Measurements from ENCODE around the gene SAMM50.

SAMM50 gene

GRCh38 chr22:44025171-44026065 lies 70.2 kb downstream of the SAMM50 start:
- Histone ChIP-seq H3K9ac (ENCODE audit: low read length) (no peak overlapping the region), H3K27ac (ENCODE audit: low read depth, low read length) (peak overlapping the region; percentile 68), H3K27me3 (ENCODE audit: control insufficient read depth in 1 of 2, insufficient read depth in 2 of 2, low read length in 2 of 2) (no peaks in the 10 kb centered on the region), H3K9me3 (ENCODE audit: low read length) (no peaks in the 10 kb centered on the region), H3K36me3 (ENCODE audit: insufficient read depth, low read length) (no peaks in the 10 kb centered on the region), H3K4me3 (ENCODE audit: low read depth in 1 of 2, low read length in 2 of 2) (peak overlapping the region; percentile 43 to 47), H3K4me1 (ENCODE audit: insufficient read depth, low read length) (peaks cover 10% of the 10 kb centered on the region)

- H3K9ac ChIP-seq (ENCODE audit: low read length), result no peak overlapping the region
- H3K36me3 ChIP-seq (ENCODE audit: insufficient read depth, low read length), result no peaks in the 10 kb centered on the region
- H3K27me3 ChIP-seq (ENCODE audit: control insufficient read depth in 1 of 2, insufficient read depth in 2 of 2, low read length in 2 of 2), result no peaks in the 10 kb centered on the region
- peak overlapping the region; percentile 58 for H3K27ac ChIP-seq (ENCODE audit: low read depth, low read length)
- peaks cover 10% of the 10 kb centered on the region for H3K4me1 ChIP-seq (ENCODE audit: insufficient read depth, low read length)
- no peak overlapping the region for H3K4me3 ChIP-seq (ENCODE audit: low read depth in 1 of 2, low read length in 2 of 2)
- H3K9me3 ChIP-seq (ENCODE audit: low read length), result no peaks in the 10 kb centered on the region
Observed at GRCh38 chr22:44026066-44026629, 70.9 kb downstream of the SAMM50 start.

GRCh38 chr22:44026630-44027511 lies 71.6 kb downstream of the SAMM50 start:
- H3K9me3 ChIP-seq (ENCODE audit: low read length), result no peaks in the 10 kb centered on the region
- H3K27ac ChIP-seq (ENCODE audit: low read depth, low read length), result peak overlapping the region; percentile 58
- peaks cover 13% of the 10 kb centered on the region for H3K4me1 ChIP-seq (ENCODE audit: insufficient read depth, low read length)
- no peaks in the 10 kb centered on the region for H3K36me3 ChIP-seq (ENCODE audit: insufficient read depth, low read length)
- no peak overlapping the region for H3K4me3 ChIP-seq (ENCODE audit: low read depth in 1 of 2, low read length in 2 of 2)
- H3K27me3 ChIP-seq (ENCODE audit: control insufficient read depth in 1 of 2, insufficient read depth in 2 of 2, low read length in 2 of 2), result no peaks in the 10 kb centered on the region
- no peak overlapping the region for H3K9ac ChIP-seq (ENCODE audit: low read length)

GRCh38 chr22:44028091-44028490 lies 72.8 kb downstream of the SAMM50 start:
- peaks cover 13% of the 10 kb centered on the region for H3K4me1 ChIP-seq (ENCODE audit: insufficient read depth, low read length)
- H3K4me3 ChIP-seq (ENCODE audit: low read depth in 1 of 2, low read length in 2 of 2), result no peak overlapping the region
- no peaks in the 10 kb centered on the region for H3K36me3 ChIP-seq (ENCODE audit: insufficient read depth, low read length)
- no peak overlapping the region for H3K9ac ChIP-seq (ENCODE audit: low read length)
- H3K27ac ChIP-seq (ENCODE audit: low read depth, low read length), result no peak overlapping the region
- no peaks in the 10 kb centered on the region for H3K9me3 ChIP-seq (ENCODE audit: low read length)
- H3K27me3 ChIP-seq (ENCODE audit: control insufficient read depth in 1 of 2, insufficient read depth in 2 of 2, low read length in 2 of 2), result no peaks in the 10 kb centered on the region

GRCh38 chr22:44029069-44029468 lies 73.8 kb downstream of the SAMM50 start:
- H3K4me1 ChIP-seq (ENCODE audit: insufficient read depth, low read length), result peaks cover 13% of the 10 kb centered on the region
- H3K36me3 ChIP-seq (ENCODE audit: insufficient read depth, low read length), result no peaks in the 10 kb centered on the region
- no peaks in the 10 kb centered on the region for H3K9me3 ChIP-seq (ENCODE audit: low read length)
- H3K27ac ChIP-seq (ENCODE audit: low read depth, low read length), result no peak overlapping the region
- no peaks in the 10 kb centered on the region for H3K27me3 ChIP-seq (ENCODE audit: control insufficient read depth in 1 of 2, insufficient read depth in 2 of 2, low read length in 2 of 2)
- no peak overlapping the region for H3K4me3 ChIP-seq (ENCODE audit: low read depth in 1 of 2, low read length in 2 of 2)
- H3K9ac ChIP-seq (ENCODE audit: low read length), result no peak overlapping the region

- H3K9ac ChIP-seq (ENCODE audit: low read length), result no peak overlapping the region
- no peak overlapping the region for H3K27ac ChIP-seq (ENCODE audit: low read depth, low read length)
- H3K36me3 ChIP-seq (ENCODE audit: insufficient read depth, low read length), result no peaks in the 10 kb centered on the region
- no peak overlapping the region for H3K4me3 ChIP-seq (ENCODE audit: low read depth in 1 of 2, low read length in 2 of 2)
- no peaks in the 10 kb centered on the region for H3K27me3 ChIP-seq (ENCODE audit: control insufficient read depth in 1 of 2, insufficient read depth in 2 of 2, low read length in 2 of 2)
- peaks cover 10% of the 10 kb centered on the region for H3K4me1 ChIP-seq (ENCODE audit: insufficient read depth, low read length)
- H3K9me3 ChIP-seq (ENCODE audit: low read length), result no peaks in the 10 kb centered on the region
Observed at GRCh38 chr22:44030051-44030701, 74.9 kb downstream of the SAMM50 start.

GRCh38 chr22:44030702-44031082 lies 75.5 kb downstream of the SAMM50 start:
- H3K27ac ChIP-seq (ENCODE audit: low read depth, low read length), result no peak overlapping the region

GRCh38 chr22:44031158-44031952 lies 76.1 kb downstream of the SAMM50 start:
- Histone ChIP-seq H3K27me3 (ENCODE audit: control insufficient read depth in 1 of 2, insufficient read depth in 2 of 2, low read length in 2 of 2) (no peaks in the 10 kb centered on the region), H3K36me3 (ENCODE audit: insufficient read depth, low read length) (no peaks in the 10 kb centered on the region), H3K27ac (ENCODE audit: low read depth, low read length) (no peak overlapping the region), H3K9ac (ENCODE audit: low read length) (no peak overlapping the region), H3K4me3 (ENCODE audit: low read depth in 1 of 2, low read length in 2 of 2) (no peak overlapping the region), H3K9me3 (ENCODE audit: low read length) (no peaks in the 10 kb centered on the region), H3K4me1 (ENCODE audit: insufficient read depth, low read length) (peaks cover 3% of the 10 kb centered on the region)

More at GRCh38 chr22:44030702-44031082, 75.5 kb downstream of the SAMM50 start:
- peaks cover 5% of the 10 kb centered on the region for H3K4me1 ChIP-seq (ENCODE audit: insufficient read depth, low read length)
- no peak overlapping the region for H3K9ac ChIP-seq (ENCODE audit: low read length)
- no peaks in the 10 kb centered on the region for H3K27me3 ChIP-seq (ENCODE audit: control insufficient read depth in 1 of 2, insufficient read depth in 2 of 2, low read length in 2 of 2)
- no peaks in the 10 kb centered on the region for H3K36me3 ChIP-seq (ENCODE audit: insufficient read depth, low read length)
- H3K9me3 ChIP-seq (ENCODE audit: low read length), result no peaks in the 10 kb centered on the region
- no peak overlapping the region for H3K4me3 ChIP-seq (ENCODE audit: low read depth in 1 of 2, low read length in 2 of 2)

- H3K27ac ChIP-seq (ENCODE audit: low read depth, low read length), result no peak overlapping the region
- no peak overlapping the region for H3K9ac ChIP-seq (ENCODE audit: low read length)
- H3K27me3 ChIP-seq (ENCODE audit: control insufficient read depth in 1 of 2, insufficient read depth in 2 of 2, low read length in 2 of 2), result no peaks in the 10 kb centered on the region
- no peak overlapping the region for H3K4me3 ChIP-seq (ENCODE audit: low read depth in 1 of 2, low read length in 2 of 2)
- no peaks in the 10 kb centered on the region for H3K9me3 ChIP-seq (ENCODE audit: low read length)
- no peaks in the 10 kb centered on the region for H3K36me3 ChIP-seq (ENCODE audit: insufficient read depth, low read length)
- H3K4me1 ChIP-seq (ENCODE audit: insufficient read depth, low read length), result peaks cover 5% of the 10 kb centered on the region
Observed at GRCh38 chr22:44032126-44032730, 77.0 kb downstream of the SAMM50 start.

GRCh38 chr22:44033287-44033686 lies 78.0 kb downstream of the SAMM50 start:
- H3K9me3 ChIP-seq (ENCODE audit: low read length), result no peaks in the 10 kb centered on the region
- H3K4me3 ChIP-seq (ENCODE audit: low read depth in 1 of 2, low read length in 2 of 2), result no peak overlapping the region
- H3K36me3 ChIP-seq (ENCODE audit: insufficient read depth, low read length), result no peaks in the 10 kb centered on the region
- H3K4me1 ChIP-seq (ENCODE audit: insufficient read depth, low read length), result peaks cover 15% of the 10 kb centered on the region
- H3K9ac ChIP-seq (ENCODE audit: low read length), result no peak overlapping the region
- H3K27ac ChIP-seq (ENCODE audit: low read depth, low read length), result no peak overlapping the region
- no peaks in the 10 kb centered on the region for H3K27me3 ChIP-seq (ENCODE audit: control insufficient read depth in 1 of 2, insufficient read depth in 2 of 2, low read length in 2 of 2)

Data from muscle layer of colon (tissue), 2 donors.